H1 (cell line): ENCODE data around the gene PLXNA4. TPM values are rescaled to one million over a fixed set of nuclear protein-coding genes. Genes with fewer than 3 reads are reported as not detected.

Source experiments
- CTCF ChIA-PET: fragments of 300-600 bp; sonication (Branson Sonifier 250); formaldehyde crosslinking; loops from one replicate; lab custom pipeline; 2021; ENCODE audit not compliant: partially characterized antibody; lab: Charles Lee
- POLR2A ChIA-PET: fragments of 300-600 bp; sonication (Branson Sonifier 250); formaldehyde crosslinking; loops from one replicate; lab custom pipeline; 2021; ENCODE audit warnings: inconsistent platforms; ENCODE audit not compliant: partially characterized antibody; lab: Charles Lee
- DNase-seq, 2 experiments: peaks; one replicate each; pipeline versions ENCODE4 v3.0.0 to v3.0.0-alpha.2; 2010 to 2022; ENCODE audit warnings: low spot score in 2 of 2, low read depth in 1 of 2, mixed read lengths in 1 of 2
- FAIRE-seq: peaks from 2 replicates; lab custom pipeline; 2011; peaks lifted over from hg19 to GRCh38; lab: Jason Lieb, UNC
- H2AFZ ChIP-seq: 2 replicates; pipeline ENCODE4 v1.8.1; 2012; ENCODE audit warnings: low read length, inconsistent platforms
- H2AK5ac ChIP-seq: 2 replicates; pipeline ENCODE4 v1.6.1; 2013; ENCODE audit warnings: low read depth, low read length
- H2BK120ac ChIP-seq: replicated peaks from 2 replicates; pipeline ENCODE3; 2013; ENCODE audit warnings: low read depth, low read length, inconsistent platforms
- H2BK12ac ChIP-seq: 2 replicates; pipeline ENCODE4 v1.6.1; 2013; ENCODE audit warnings: low read depth, low read length
- H2BK15ac ChIP-seq: 2 replicates; pipeline ENCODE4 v1.6.1; 2013; ENCODE audit warnings: low read length
- H2BK20ac ChIP-seq: 2 replicates; pipeline ENCODE4 v1.6.1; 2013; ENCODE audit warnings: low read length
- H2BK5ac ChIP-seq: 2 replicates; pipeline ENCODE4 v1.6.1; 2013; ENCODE audit warnings: low read depth, low read length
- H3K14ac ChIP-seq: 2 replicates; pipeline ENCODE4 v1.6.1; 2013; ENCODE audit warnings: inconsistent platforms; ENCODE audit not compliant: insufficient read length
- H3K18ac ChIP-seq: 2 replicates; pipeline ENCODE4 v1.6.1; 2013; ENCODE audit warnings: low read length; ENCODE audit errors: extremely low read depth
- H3K23ac ChIP-seq: 2 replicates; pipeline ENCODE4 v1.6.1; 2013; ENCODE audit warnings: inconsistent platforms; ENCODE audit not compliant: insufficient read length
- H3K23me2 ChIP-seq: 2 replicates; pipeline ENCODE4 v1.6.1; 2013; ENCODE audit warnings: low read depth, low read length
- H3K27ac ChIP-seq: 2 replicates; pipeline ENCODE4 v1.6.1; 2011; ENCODE audit warnings: low read depth, low read length, inconsistent platforms
- H3K27me3 ChIP-seq, 4 experiments: replicated peaks in 1 of 4; 1 replicate in 1 of 4; 2 replicates in 3 of 4; pipeline versions ENCODE4 v1.6.1 to v1.8.1; 2011 to 2013; ENCODE audit warnings: low read length in 3 of 4, mild to moderate bottlenecking in 3 of 4, inconsistent platforms in 2 of 4, mixed read lengths in 2 of 4, moderate library complexity in 1 of 4; ENCODE audit not compliant: control insufficient read depth in 3 of 4, insufficient read depth in 3 of 4; ENCODE audit errors: extremely low read depth in 1 of 4
- H3K36me3 ChIP-seq, 4 experiments: 2 replicates each; pipeline versions ENCODE4 v1.6.1 to v1.8.1; 2011 to 2013; ENCODE audit warnings: mild to moderate bottlenecking in 4 of 4, low read length in 3 of 4, moderate library complexity in 2 of 4, control low read depth in 1 of 4, inconsistent platforms in 1 of 4; ENCODE audit not compliant: insufficient read depth in 4 of 4, control insufficient read depth in 2 of 4
- H3K4ac ChIP-seq: replicated peaks from 2 replicates; pipeline ENCODE3; 2013; ENCODE audit warnings: low read length, low read depth, mixed read lengths, inconsistent platforms; ENCODE audit not compliant: insufficient read length
- H3K4me1 ChIP-seq, 4 experiments: replicated peaks in 1 of 4; 1 replicate in 1 of 4; 2 replicates in 3 of 4; pipeline versions ENCODE4 v1.6.1 to v1.8.1; 2011 to 2013; ENCODE audit warnings: low read length in 3 of 4, inconsistent platforms in 2 of 4, mixed read lengths in 1 of 4; ENCODE audit not compliant: insufficient read depth in 4 of 4, control insufficient read depth in 3 of 4
- H3K4me2 ChIP-seq, 2 experiments: 2 replicates each; pipeline versions ENCODE4 v1.6.1 to v1.8.1; 2011 to 2013; ENCODE audit warnings: low read depth in 2 of 2, low read length in 2 of 2, control low read depth in 1 of 2, inconsistent platforms in 1 of 2, mild to moderate bottlenecking in 1 of 2; ENCODE audit not compliant: insufficient read depth in 1 of 2
- H3K4me3 ChIP-seq, 4 experiments: fragments of 200-600, 300-600 bp in 1 of 4; sonication (generic), shearing (Covaris generic), sonication (Bioruptor Twin) in 1 of 4; 2 replicates each; pipeline versions ENCODE4 v1.5.1 to v1.8.1; 2011 to 2016; ENCODE audit warnings: low read length in 4 of 4, low read depth in 3 of 4, control low read depth in 2 of 4, inconsistent platforms in 2 of 4, mild to moderate bottlenecking in 2 of 4, mixed read lengths in 1 of 4, moderate library complexity in 1 of 4; ENCODE audit not compliant: insufficient read depth in 2 of 4; ENCODE audit errors: extremely low read depth in 1 of 4
- H3K56ac ChIP-seq: replicated peaks from 2 replicates; pipeline ENCODE3; 2013; ENCODE audit warnings: low read depth, mild to moderate bottlenecking, mixed read lengths, low read length, inconsistent platforms; ENCODE audit not compliant: insufficient read length
- H3K79me1 ChIP-seq: 2 replicates; pipeline ENCODE4 v1.6.1; 2013; ENCODE audit warnings: low read depth, low read length, control low read depth
- H3K79me2 ChIP-seq, 2 experiments: 2 replicates each; pipeline versions ENCODE4 v1.6.1 to v1.8.1; 2012 to 2013; ENCODE audit warnings: low read length in 2 of 2, mild to moderate bottlenecking in 2 of 2, inconsistent platforms in 1 of 2; ENCODE audit not compliant: insufficient read depth in 2 of 2, control insufficient read depth in 1 of 2
- H3K9ac ChIP-seq, 4 experiments: replicated peaks in 1 of 4; 1 replicate in 1 of 4; 2 replicates in 3 of 4; pipeline versions ENCODE4 v1.6.1 to v1.8.1; 2011 to 2013; ENCODE audit warnings: low read depth in 3 of 4, low read length in 3 of 4, control low read depth in 2 of 4, mild to moderate bottlenecking in 2 of 4, moderate library complexity in 2 of 4, inconsistent platforms in 1 of 4; ENCODE audit errors: extremely low read depth in 1 of 4
- H3K9me3 ChIP-seq, 2 experiments: 2 replicates each; pipeline versions ENCODE4 v1.6.1 to v1.8.1; 2012 to 2013; ENCODE audit warnings: mild to moderate bottlenecking in 2 of 2, moderate library complexity in 2 of 2, control low read depth in 1 of 2, inconsistent platforms in 1 of 2, low read depth in 1 of 2, low read length in 1 of 2, mixed read lengths in 1 of 2; ENCODE audit not compliant: insufficient read depth in 2 of 2
- H4K20me1 ChIP-seq, 2 experiments: replicated peaks in 1 of 2; 2 replicates each; pipeline versions ENCODE3 to v1.8.1; 2011 to 2013; ENCODE audit warnings: inconsistent platforms in 2 of 2, low read length in 2 of 2, mild to moderate bottlenecking in 1 of 2; ENCODE audit not compliant: insufficient read depth in 2 of 2, control insufficient read depth in 1 of 2
- H4K5ac ChIP-seq: 2 replicates; pipeline ENCODE4 v1.6.1; 2013; ENCODE audit warnings: low read length, low read depth, mixed read lengths, inconsistent platforms; ENCODE audit not compliant: insufficient read length
- H4K8ac ChIP-seq: 2 replicates; pipeline ENCODE4 v1.8.0; 2013; ENCODE audit warnings: mild to moderate bottlenecking, moderate library complexity, low read length, inconsistent platforms; ENCODE audit not compliant: insufficient read depth; ENCODE audit errors: extremely low read depth
- H4K91ac ChIP-seq: replicated peaks from 2 replicates; pipeline ENCODE3; 2013; ENCODE audit warnings: low read length, mixed read lengths, inconsistent platforms; ENCODE audit not compliant: insufficient read length
- BCL11A ChIP-seq, 2 experiments: IDR thresholded peaks; one replicate each; pipeline ENCODE4 v1.6.1; 2011; ENCODE audit warnings: low read depth in 2 of 2, low read length in 2 of 2, mild to moderate bottlenecking in 2 of 2
- CHD2 ChIP-seq: IDR thresholded peaks from 2 replicates; pipeline ENCODE4 v1.6.1; 2012; ENCODE audit warnings: low read length, improper control_type of control experiment
- CTBP2 ChIP-seq: IDR thresholded peaks from 2 replicates; pipeline ENCODE4 v1.7.0; 2011; ENCODE audit warnings: borderline replicate concordance, mild to moderate bottlenecking, moderate library complexity, mixed read lengths, low read length; ENCODE audit not compliant: insufficient read depth, insufficient read length
- HDAC2 ChIP-seq, 2 experiments: fragments of 300-600 bp in 1 of 2; sonication (generic) in 1 of 2; IDR thresholded peaks; 2 replicates each; pipeline ENCODE4 v1.6.1; 2011 to 2012; ENCODE audit warnings: low read depth in 2 of 2, low read length in 2 of 2, mild to moderate bottlenecking in 2 of 2, moderate library complexity in 2 of 2, borderline replicate concordance in 1 of 2, inconsistent platforms in 1 of 2
- JUND ChIP-seq: IDR thresholded peaks from 2 replicates; pipeline ENCODE4 v1.6.1; 2011; ENCODE audit warnings: mild to moderate bottlenecking, improper control_type of control experiment, low read length
- KDM1A ChIP-seq: fragments of 200-600, 300-600 bp; sonication (generic); IDR thresholded peaks from 2 replicates; pipeline ENCODE4 v1.7.1; 2016; ENCODE audit warnings: mild to moderate bottlenecking, low read length, borderline replicate concordance
- KDM5A ChIP-seq: fragments of 200-600 bp; IDR thresholded peaks from 2 replicates; pipeline ENCODE4 v1.7.1; 2012; ENCODE audit warnings: mild to moderate bottlenecking, low read length, inconsistent platforms, mixed read lengths
- POLR2A ChIP-seq, 2 experiments: IDR thresholded peaks; 1 replicate in 1 of 2; 2 replicates in 1 of 2; pipeline ENCODE4 v1.6.1; 2011; ENCODE audit warnings: low read depth in 2 of 2, low read length in 2 of 2, mild to moderate bottlenecking in 2 of 2; ENCODE audit errors: control extremely low read depth in 1 of 2
- POU5F1 ChIP-seq: IDR thresholded peaks from 2 replicates; pipeline ENCODE4 v1.6.1; 2011; ENCODE audit warnings: low read depth, mild to moderate bottlenecking, low read length, moderate library complexity
- RNF2 ChIP-seq: fragments of 200-900, 300-1000 bp; sonication (generic); IDR thresholded peaks from 2 replicates; pipeline ENCODE4 v1.7.1; 2016; ENCODE audit warnings: borderline replicate concordance, low read depth, mild to moderate bottlenecking, antibody characterized with exemption, low read length; ENCODE audit not compliant: poor library complexity, severe bottlenecking; ENCODE audit errors: missing control alignments
- TEAD4 ChIP-seq: IDR thresholded peaks from 2 replicates; pipeline ENCODE4 v1.6.1; 2012; ENCODE audit warnings: low read depth, low read length, inconsistent platforms, mixed read lengths
- WGBS, 2 experiments: shearing (Covaris generic) in 1 of 2; methylation state at CpG; one replicate each; pipeline versions ENCODE4 v1.1.6 to v1.1.7; 2013 to 2015; ENCODE audit warnings: low lambda C conversion rate in 2 of 2, mixed read lengths in 2 of 2, inconsistent platforms in 1 of 2, low coverage in 1 of 2, missing lambda C conversion rate in 1 of 2; ENCODE audit not compliant: insufficient replicate concordance in 2 of 2, insufficient coverage in 1 of 2, insufficient read length in 1 of 2; ENCODE audit errors: extremely low coverage in 1 of 2, missing lambda C conversion rate in 1 of 2; 5-methylcytosine and 5-hydroxymethylcytosine counted together
- polyA plus RNA-seq, 7 experiments: library from polyadenylated mRNA; depleted of rRNA in 3 of 7; stranded (reverse) in 5 of 7; unstranded in 2 of 7; fragments of >200 nt in 5 of 7; fragments of 200-250 nt in 2 of 7; gene quantifications; 1 replicate in 5 of 7; 2 replicates in 1 of 7; 4 replicates in 1 of 7; pipeline versions ENCODE4 v1.2.1 to v1.2.3, GENCODE V29; 2011 to 2013; ENCODE audit warnings: missing spikeins in 2 of 7, mixed read lengths in 2 of 7
- total RNA-seq: library from RNA; stranded (reverse); fragmentation: NEBNext Ultra II Directional; extraction: Animal tissue kit (Norgen Biotek cat#: 25700); gene quantifications from 2 replicates; pipeline ENCODE4 v1.2.1, GENCODE V29; 2021
- TF ChIP-seq, protein P1 (sequence below): IDR thresholded peaks from 2 replicates; pipeline ENCODE4 v1.6.1; 2012; ENCODE audit warnings: inconsistent platforms

The PLXNA4 gene
- total and polyA plus RNA-seq, 2 of the 8 experiments (the other 6 are each of a cell fraction or from before 2014, with no cell fraction given): 0.76 to 0.79 TPM

GRCh38 chr7:132164558-132165125, 411.6 kb downstream of the PLXNA4 start:
- H3K79me1 ChIP-seq: no peaks in the 10 kb centered on the region; the same call in 1 of the 2 replicates
- H4K5ac ChIP-seq: no peak overlapping the region
- no peak overlapping the region for H4K91ac ChIP-seq
- H2BK15ac ChIP-seq: no peak overlapping the region
- no peak overlapping the region for H2BK20ac ChIP-seq
- no peak overlapping the region for H3K56ac ChIP-seq
- no peak overlapping the region for H3K9ac ChIP-seq
- no peak overlapping the region for H2BK120ac ChIP-seq
- no peaks in the 10 kb centered on the region for H3K9me3 ChIP-seq
- ChIA-PET CTCF (interaction anchor here (1.0 to 1.4 kb wide), 8 partner anchors 10 to 475 kb away, joined by 3 to 6 read pairs (median 4); no protein-coding TSS in a partner anchor), POLR2A (interaction anchor here (0.7 kb wide), 1 partner anchor 25 kb away, joined by 3 read pairs; no protein-coding TSS in a partner anchor)
- no peak overlapping the region for H3K4me3 ChIP-seq
- H3K23ac ChIP-seq: no peak overlapping the region
- 82% methylated on average over 10 of the region's 12 CpGs; no CpG with 5 or more reads in 1 of the 2 experiments for WGBS, 2 experiments
- H3K4me1 ChIP-seq: peaks cover 0 to 8% (median 3%) of the 10 kb centered on the region in 4 experiments; a peak in 4 of 7 replicates
- FAIRE-seq: no peak
- H4K8ac ChIP-seq: no peak overlapping the region
- H2BK5ac ChIP-seq: no peak overlapping the region
- no peaks in the 10 kb centered on the region for H3K79me2 ChIP-seq
- no peaks in the 10 kb centered on the region for H4K20me1 ChIP-seq
- no peak overlapping the region for H2AFZ ChIP-seq
- H3K27ac ChIP-seq: no peak overlapping the region
- no peaks in the 10 kb centered on the region for H3K23me2 ChIP-seq
- no peak for DNase-seq
- no peak overlapping the region for H3K18ac ChIP-seq
- no peak overlapping the region for H2BK12ac ChIP-seq
- no peak overlapping the region for H3K4ac ChIP-seq
- H2AK5ac ChIP-seq: no peak overlapping the region
- H3K36me3 ChIP-seq: no peaks in the 10 kb centered on the region
- H3K14ac ChIP-seq: no peak overlapping the region
- H3K4me2 ChIP-seq: no peak overlapping the region
- H3K27me3 ChIP-seq: peaks cover 0 to 2% (median 0%) of the 10 kb centered on the region in 4 experiments; a peak in 1 of 7 replicates
- TF ChIP-seq CHD2 (no peak), KDM1A (no peak), TEAD4 (no peak), CTBP2 (no peak), RNF2 (no peak), POLR2A (IDR thresholded peaks at IDR 0.05; ENCODE audit: control extremely low read depth in 1 of 2, low read depth in 2 of 2, low read length in 2 of 2) (no peak), BCL11A (IDR thresholded peaks at IDR 0.05; ENCODE audit: low read depth in 2 of 2, low read length in 2 of 2) (no peak), KDM5A (no peak), POU5F1 (no peak), JUND (no peak), HDAC2 (IDR thresholded peaks at IDR 0.05; ENCODE audit: borderline replicate concordance in 1 of 2, low read depth in 2 of 2, low read length in 2 of 2) (no peak)
- TF ChIP-seq, protein P1, sequence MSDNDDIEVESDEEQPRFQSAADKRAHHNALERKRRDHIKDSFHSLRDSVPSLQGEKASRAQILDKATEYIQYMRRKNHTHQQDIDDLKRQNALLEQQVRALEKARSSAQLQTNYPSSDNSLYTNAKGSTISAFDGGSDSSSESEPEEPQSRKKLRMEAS: no peak
